ENCODE measurements around the gene MFSD12. TPM values are rescaled to one million over a fixed set of nuclear protein-coding genes. Genes with fewer than 3 reads are reported as not detected.

MFSD12 gene
- total and polyA plus RNA-seq, 9 donors: 17.4 to 104 (median 36.4) TPM

DNA sequence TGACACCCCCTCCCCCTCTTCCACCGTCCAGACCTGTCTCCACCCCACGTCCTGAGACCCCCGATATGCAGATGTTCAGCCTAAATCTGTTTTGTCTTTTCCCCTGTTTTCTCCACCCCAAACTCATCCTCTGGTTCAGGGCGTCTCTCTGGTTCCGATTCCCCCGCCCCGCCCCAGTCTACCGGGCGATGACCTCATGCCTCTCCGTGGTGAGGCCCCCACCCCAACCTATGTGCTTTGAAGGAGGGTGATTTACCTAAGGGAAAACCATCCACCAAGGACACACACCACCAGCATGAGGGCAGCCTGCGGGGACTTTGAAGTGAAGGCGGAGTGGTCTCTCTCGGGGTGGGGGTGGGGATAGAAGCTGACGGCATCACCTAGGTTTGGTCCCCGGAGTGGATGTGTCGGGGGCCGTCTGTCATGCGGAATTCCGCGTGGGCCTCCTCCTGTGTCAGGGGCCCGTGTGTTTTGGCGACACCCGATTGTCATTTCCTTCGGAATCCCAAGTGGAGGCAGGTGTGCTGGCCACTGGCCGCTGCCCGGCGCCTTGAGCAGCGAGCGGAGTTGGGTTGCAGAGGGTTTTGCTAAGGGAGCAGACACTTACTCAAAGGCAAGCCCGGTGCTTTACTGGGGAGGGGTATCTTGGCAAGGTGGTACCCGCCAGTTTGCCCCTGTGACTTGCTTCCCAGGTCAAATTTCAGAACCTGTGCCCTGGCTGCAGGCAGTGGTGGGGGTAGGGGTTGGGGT is 49.8 kb downstream of the MFSD12 start:
- Histone ChIP-seq H3K4me1 (ENCODE audit: insufficient read depth) (peaks cover 9% of the 10 kb centered on the region), H3K4me3 (peak overlapping the region; percentile 80), H3K9me3 (no peaks in the 10 kb centered on the region), H3K36me3 (no peaks in the 10 kb centered on the region), H3K27ac (peak overlapping the region in 1 of 2 donors; percentile 46), H3K27me3 (no peaks in the 10 kb centered on the region)
- TF ChIP-seq EP300 (IDR thresholded peaks at IDR 0.05): no peak
- TF ChIP-seq CTCF (IDR thresholded peaks at IDR 0.05): no peak
- no peak for TF ChIP-seq POLR2A (IDR thresholded peaks at IDR 0.05)
- DNase-seq: peak in 3 of 5 donors; percentile 51 to 59 (median 56)
- intact Hi-C loops (cut with DNase I): no loop called here
- 24 to 26% (median 25%) methylated on average over 26 to 31 of the region's 31 CpGs for WGBS, 3 donors

DNA sequence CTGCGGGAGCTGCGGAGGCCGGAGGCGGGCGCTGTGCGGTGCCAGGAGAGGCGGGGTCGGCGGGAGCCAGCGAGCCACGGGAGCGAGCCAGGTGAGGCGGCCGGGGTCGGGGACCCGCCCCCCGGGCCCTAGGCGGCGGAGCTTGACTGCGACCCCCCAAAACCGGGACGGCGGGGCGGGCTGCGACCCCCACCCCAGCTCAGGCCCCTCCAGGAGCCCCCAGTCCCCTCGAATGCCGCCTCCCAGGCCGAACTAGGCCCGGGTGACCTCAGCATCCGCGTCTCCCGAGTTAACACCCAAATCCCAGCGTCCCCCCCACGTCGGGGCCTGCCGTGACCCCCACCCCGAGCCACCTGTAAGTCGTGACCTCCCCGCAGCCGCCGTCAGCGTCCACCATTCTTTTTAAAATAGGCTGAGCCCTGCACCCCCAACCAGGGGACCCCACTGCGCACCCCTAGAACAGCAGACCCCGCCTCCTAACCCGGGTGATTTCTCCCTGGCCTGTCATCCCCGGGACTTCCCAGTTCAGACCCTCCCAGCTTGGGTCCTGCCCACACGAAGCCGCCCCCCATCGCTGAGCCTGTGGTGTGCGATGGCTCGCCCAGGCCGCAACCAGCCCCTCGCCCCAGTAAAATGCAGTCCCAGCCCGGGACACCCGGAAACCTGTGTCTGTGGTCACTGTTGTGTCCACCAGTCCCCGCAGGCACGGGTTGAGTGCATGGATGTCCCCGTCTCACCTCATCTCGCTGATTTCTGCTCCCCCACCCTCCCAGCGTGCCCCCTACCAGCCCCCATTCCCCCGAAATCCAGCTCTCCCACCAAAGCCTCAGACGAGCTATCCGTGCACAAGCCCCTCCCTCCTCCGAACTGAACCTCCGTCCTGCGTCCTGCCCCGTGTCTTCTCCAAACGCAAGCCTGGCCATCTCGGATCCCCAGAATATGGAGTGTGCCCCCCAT is 50.7 kb downstream of the MFSD12 start:
- peak overlapping the region; percentile 46 to 80 for H3K27ac ChIP-seq
- H3K4me1 ChIP-seq (ENCODE audit: insufficient read depth): peaks cover 9% of the 10 kb centered on the region
- TF ChIP-seq EP300 (IDR thresholded peaks at IDR 0.05): no peak
- TF ChIP-seq CTCF (IDR thresholded peaks at IDR 0.05): no peak
- TF ChIP-seq POLR2A (IDR thresholded peaks at IDR 0.05): no peak
- no peaks in the 10 kb centered on the region for H3K9me3 ChIP-seq
- 1% methylated on average over 42 to 66 of the region's 69 CpGs for WGBS, 3 donors
- no peaks in the 10 kb centered on the region for H3K27me3 ChIP-seq
- peak in 4 of 5 donors; percentile 53 to 74 (median 66) for DNase-seq
- intact Hi-C loops (cut with DNase I): no loop called here
- peak overlapping the region; percentile 80 for H3K4me3 ChIP-seq
- H3K36me3 ChIP-seq: no peaks in the 10 kb centered on the region

GRCh38 chr19:3505598-3506383 is 51.6 kb downstream of the MFSD12 start, which contains the start of gene FZR1:
TSS of gene FZR1 (plus strand) at chr19:3506311. CDS start at chr19:3522990, 16,679 bp downstream.
- H3K36me3 ChIP-seq: no peaks in the 10 kb centered on the region
- no peak for TF ChIP-seq EP300 (IDR thresholded peaks at IDR 0.05)
- peak; percentile 69 for TF ChIP-seq POLR2A (IDR thresholded peaks at IDR 0.05)
- no peak for TF ChIP-seq CTCF (IDR thresholded peaks at IDR 0.05)
- H3K27ac ChIP-seq: peak within 1 kb of the TSS; percentile 46 to 80
- H3K9me3 ChIP-seq: no peaks in the 10 kb centered on the region
- peak within 1 kb of the TSS; percentile 80 for H3K4me3 ChIP-seq
- peaks cover 10% of the 10 kb centered on the region for H3K4me1 ChIP-seq (ENCODE audit: insufficient read depth)
- whole genome bisulfite sequencing, 3 donors: 1 to 2% (median 2%) methylated on average over 56 to 79 of the region's 79 CpGs
- peak; percentile 99 for DNase-seq
- intact Hi-C loops (cut with DNase I): no loop called here
- no peaks in the 10 kb centered on the region for H3K27me3 ChIP-seq

DNA sequence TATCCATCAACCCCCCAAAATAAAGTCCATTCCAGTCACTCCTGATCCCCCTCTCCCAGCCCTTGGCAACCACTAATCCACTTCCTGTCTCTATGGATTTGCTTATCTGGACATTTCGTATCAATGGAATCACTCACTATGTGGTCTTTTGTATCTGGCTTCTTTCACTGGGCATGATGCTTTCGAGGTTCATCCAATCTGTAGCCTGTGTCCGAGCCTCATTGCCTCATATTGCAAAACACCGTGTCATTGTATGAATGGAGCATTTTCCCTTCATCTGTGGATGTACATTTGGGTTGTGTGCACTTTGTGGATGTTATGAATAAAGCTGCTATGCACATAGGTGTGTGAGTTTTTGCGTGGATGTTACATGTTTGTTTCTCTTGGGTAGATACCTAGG is 52.7 kb downstream of the MFSD12 start:
- no peaks in the 10 kb centered on the region for H3K27me3 ChIP-seq
- no peak for DNase-seq
- 79 to 85% (median 83%) methylated on average over 5 of the region's 5 CpGs for WGBS, 3 donors
- no peaks in the 10 kb centered on the region for H3K36me3 ChIP-seq
- peaks cover 12% of the 10 kb centered on the region for H3K4me1 ChIP-seq (ENCODE audit: insufficient read depth)
- H3K27ac ChIP-seq: no peak overlapping the region
- H3K4me3 ChIP-seq: no peak overlapping the region
- H3K9me3 ChIP-seq: no peaks in the 10 kb centered on the region
- intact Hi-C loops (cut with DNase I): no loop called here
- TF ChIP-seq EP300 (IDR thresholded peaks at IDR 0.05) (no peak), CTCF (IDR thresholded peaks at IDR 0.05) (no peak)
